Lung microvascular endothelial cell (primary cell): ENCODE measurements around the gene ACMSD. TPM values are rescaled to one million over a fixed set of nuclear protein-coding genes. Genes with fewer than 3 reads are reported as not detected.
"Not testable (repeated sequence)": the region's sequence is repeated elsewhere in the genome, so short reads cannot be mapped to it uniquely, and the experiment has no call there.

Source experiments
- DNase-seq, 2 donors: peaks; one replicate each; pipeline versions ENCODE4 v3.0.0 to v3.0.0-alpha.2; 2010; ENCODE audit warnings: low read depth in 2 of 2
- total RNA-seq: library from RNA; depleted of rRNA; stranded (reverse); fragments of >200 nt; gene quantifications from 2 replicates; pipeline ENCODE4 v1.2.1, GENCODE V29; 2014

Gene ACMSD
- not detected in 2 replicates for total RNA-seq

DNA sequence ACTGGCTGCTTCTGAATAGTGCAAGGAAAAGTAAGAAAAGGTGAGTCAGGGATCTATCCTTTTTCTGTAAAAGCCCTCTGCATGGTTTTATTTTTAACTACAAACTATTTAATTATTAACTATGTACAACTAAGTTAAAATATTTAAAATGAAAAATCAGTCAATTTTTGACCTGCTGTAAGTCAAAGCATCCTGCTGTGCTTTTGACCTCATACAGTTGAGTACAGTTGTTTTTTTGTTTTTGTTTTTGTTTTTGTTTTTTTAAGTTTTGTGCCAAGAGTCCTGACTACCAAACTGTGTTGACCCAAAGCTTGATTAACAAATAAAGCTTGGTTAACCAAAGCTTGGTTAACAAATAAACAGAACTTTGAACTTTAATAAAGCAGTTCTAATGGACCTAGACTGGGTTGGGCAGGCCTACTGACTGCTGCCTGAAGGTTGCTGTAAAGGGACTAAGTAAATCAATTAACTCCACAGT is at the start of gene ACMSD:
ACMSD (plus strand) TSS at position 474 of the 478 bp plus-strand sequence. CDS start 67 bp downstream, outside the sequence.
- no peak for DNase-seq

DNA sequence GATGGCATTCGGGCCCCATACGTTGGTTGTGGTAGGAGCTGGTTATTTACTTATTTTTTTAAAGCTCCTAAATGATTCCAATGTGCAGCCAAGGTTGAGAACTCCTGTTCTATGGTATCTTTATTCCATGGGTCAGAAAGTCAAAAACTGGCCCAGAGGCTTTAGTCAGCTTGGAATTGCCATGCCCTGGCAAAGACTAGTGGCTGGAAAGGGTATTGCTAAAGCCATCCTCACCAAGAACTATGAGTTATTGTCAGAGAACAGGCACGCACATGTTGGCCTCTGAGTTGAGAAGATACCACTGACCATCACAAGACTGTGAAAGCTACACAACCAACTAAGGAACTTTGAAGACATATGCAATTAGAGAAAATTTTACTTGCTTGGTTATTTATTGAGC is 47.9 kb upstream of the ACMSD start:
- DNase-seq, result no peak

DNA sequence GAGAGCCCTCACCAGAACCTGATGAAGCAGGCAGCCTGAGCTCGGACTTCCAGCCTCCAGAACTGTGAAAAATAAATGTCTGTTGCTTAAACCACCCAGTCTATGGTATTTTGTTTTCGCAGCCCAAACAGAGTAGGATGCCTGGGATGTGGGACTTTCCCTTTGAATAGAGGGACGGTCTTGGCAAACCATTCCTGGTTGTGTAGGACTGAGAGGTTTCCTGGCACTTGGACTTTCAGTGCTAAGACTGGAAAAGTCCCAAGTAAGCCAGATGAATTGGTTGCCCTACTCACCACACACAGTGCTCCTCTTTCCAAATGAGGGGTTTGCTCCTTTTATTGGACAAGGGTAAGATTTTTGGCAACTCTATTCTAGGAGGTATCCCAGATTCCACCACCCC is 46.8 kb upstream of the ACMSD start:
- DNase-seq, result no peak

DNA sequence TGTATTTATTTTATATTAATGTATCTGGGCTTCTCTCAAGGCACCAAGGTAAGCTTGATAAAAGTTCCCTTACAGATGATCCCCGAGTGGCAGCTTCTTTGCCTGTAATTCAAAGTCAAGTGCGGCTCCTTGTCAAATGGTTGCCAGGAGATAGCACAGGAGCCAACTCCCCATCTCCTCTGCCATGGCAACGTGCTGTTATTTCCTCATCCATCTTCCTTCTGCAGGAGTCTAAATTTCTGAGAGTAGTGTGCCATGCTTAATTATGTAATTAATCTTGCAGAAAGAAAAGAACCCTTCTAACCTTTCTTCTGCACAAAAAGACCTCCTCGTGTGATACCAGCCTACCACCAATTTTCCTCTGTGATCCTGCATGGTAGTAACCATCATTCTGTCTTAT is 46.2 kb upstream of the ACMSD start:
- no peak for DNase-seq

DNA sequence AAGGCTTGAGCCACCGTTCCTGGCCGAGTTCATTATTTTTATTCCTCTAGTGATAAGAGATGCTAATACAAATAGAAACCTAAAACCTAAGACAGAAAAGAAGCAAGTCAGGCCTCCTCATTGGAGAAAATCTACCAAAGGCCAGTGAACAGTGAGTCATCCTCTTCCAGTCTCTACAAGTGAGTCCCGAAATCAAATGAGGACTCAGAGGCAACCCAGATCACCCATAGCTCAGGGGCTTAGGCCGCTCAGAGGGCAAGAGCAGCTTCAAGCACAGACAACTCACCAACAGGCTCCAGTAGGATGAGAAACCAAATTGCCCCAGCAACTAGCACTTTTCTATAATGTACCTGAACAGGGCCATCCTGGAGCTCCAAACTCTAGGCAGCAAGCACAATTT is 42.7 kb upstream of the ACMSD start:
- no peak for DNase-seq

DNA sequence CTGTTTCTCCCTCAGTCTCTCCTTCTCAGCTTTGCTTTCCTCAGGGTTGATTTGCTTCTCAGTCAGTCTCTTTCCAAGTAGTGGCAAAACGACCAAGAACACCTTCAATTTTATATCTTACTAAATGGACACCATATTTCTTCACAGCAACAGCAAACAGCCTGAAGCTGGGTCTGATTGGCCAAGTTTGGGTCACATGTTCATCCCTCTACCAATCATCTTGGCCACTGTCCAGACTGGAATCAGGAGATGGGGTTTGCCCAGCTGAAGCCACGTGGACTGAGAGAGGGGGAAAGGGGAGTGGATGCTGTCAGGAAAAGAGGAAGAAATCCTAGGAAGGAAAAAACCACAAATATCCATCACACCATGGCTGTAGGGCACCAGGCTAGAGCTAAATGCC is 42.0 kb upstream of the ACMSD start:
- no peak for DNase-seq

DNA sequence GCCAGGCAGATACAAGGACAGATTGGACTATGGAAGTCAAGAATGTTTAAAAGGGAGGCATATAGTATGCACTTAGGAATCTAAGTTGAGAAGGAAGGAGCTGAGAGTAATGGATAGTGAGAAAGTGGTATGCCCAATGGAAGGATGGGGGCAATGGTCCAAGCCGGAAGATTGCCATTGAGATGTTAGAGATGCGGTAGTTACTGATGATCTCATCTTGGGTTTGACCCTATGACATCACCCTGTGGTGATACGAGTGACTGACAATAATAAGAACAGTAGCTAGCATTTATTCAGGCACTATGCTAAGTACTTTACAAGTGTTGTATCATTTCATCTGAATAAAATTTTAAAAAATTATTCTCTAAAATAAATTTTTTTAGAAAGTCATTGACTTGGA is 38.5 kb upstream of the ACMSD start:
- DNase-seq, result no peak

DNA sequence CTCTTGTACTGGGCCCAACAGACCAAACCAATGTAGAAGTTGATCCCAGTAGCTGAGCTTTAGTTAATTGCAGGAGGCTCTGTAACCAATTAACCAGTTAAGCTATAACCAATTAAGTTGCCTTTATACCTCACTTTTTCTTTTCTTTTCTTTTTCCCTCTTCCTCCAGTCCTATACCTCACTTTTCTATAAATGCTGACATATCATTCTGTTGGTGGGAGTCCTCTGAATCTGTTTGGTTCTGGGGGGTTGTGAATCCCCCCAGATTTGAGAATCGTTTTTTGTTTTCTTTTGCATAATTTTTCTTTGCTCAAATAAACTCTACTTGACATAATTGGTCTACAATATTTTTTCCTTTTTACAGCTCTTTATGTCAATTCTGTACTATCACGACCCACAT is 38.1 kb upstream of the ACMSD start:
- DNase-seq, result no peak

DNA sequence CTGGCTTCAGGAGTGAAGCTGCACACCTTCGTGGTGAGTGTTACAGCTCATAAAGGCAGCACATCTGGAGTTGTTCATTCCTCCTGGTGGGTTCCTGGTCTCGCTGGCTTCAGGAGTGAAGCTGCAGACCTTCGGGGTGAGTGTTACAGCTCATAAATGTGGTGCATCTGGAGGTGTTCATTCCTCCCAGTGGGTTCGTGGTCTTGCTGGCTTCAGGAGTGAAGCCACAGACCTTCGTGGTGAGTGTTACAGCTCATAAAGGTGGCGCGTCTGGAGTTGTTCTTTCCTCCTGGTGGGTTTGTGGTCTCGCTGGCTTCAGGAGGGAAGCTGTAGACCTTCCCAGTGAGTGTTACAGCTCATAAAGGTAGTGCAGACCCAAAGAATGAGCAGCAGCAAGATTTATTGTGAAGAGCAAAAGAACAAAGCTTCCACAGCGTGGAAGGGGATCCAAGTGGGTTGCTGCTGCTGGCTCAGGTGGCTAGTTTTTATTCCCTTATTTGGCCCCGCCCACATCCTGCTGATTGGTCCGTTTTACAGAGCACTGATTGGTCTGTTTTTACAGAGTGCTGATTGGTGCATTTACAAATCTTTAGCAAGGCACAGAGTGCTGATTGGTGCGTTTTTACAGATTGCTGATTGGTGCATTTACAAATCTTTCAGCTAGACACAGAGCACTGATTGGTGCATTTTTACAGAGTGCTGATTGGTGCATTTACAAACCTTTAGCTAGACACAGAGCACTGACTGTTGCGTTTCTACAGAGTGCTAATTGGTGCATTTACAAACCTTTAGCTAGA is 34.6 kb upstream of the ACMSD start:
- not testable (repeated sequence) for DNase-seq

DNA sequence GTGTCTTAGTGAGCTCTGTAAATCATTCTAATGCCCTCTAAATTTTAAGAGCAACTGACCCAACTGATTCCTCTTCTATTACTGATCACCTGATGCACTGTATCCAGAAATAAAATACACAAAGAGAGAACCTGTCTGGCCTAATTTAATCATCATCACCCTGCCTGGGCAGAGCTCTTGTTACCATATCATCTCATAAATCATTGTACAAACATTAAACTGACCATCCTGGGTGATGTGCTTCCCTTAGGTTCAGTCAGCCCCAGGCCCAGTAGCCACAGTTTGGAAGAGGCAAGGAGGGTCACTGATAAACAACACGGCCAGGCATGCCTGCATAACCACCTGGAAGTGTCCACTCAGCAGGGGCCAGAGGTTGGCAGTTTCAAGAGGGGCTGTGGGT is 22.7 kb upstream of the ACMSD start:
- DNase-seq, result no peak

DNA sequence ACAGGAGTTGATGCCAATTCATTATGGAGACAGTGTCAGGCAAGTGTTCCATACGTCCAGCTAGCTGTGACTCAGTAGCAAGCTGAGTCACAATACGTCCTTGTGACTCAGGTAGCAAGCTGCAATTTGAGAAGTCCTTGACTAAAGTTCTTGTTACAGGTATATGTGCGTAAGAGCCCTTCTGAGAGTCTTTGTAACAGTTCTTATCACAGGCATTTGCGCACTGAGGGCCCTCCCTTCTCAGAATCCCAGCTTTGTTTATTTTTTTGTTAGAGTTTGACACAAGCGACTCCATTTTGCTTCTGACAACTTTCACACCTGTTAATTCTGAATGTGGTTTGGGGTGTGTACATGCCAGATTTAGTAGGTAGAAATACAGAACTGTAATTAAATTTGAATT is 20.1 kb upstream of the ACMSD start:
- DNase-seq, result peak in 1 of 2 donors; percentile 1

DNA sequence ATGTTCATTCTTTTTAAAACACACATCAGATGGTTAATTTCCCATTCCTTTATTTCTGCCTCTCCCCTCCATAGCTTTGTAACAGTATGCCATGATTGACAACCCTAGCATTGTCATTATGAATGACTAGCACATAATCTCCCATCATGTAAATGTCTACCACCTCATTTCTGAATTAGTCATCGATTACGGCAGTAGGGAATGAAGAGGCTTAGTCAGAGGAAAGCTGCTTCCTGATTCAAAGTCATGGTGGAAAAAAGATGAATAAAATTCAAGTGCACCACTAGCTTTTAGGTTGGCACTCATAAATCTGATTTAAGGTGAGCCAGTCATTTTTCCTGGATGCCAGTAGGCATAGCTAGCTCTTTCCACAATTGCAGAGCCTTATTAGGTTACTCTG is 19.1 kb upstream of the ACMSD start:
- peak; percentile 5 to 43 for DNase-seq

DNA sequence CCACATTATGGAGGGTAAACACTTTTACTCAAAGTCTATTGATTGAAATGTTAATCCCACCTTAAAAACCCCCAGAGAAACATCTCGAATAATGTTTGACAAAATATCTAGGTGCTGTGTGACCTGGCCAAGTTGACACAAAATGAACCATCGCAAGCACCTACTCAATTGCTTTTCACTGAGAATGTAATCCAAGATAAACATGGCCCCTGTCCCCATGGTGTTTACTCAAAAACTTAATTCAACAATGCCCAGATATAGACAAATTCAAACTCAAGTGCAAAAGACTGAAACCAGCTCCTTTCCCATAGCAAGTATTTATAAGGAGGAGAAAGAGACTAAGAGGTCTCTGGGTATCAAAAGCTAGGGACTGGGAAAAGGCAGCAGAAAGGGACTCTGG is 15.0 kb upstream of the ACMSD start:
- no peak for DNase-seq

DNA sequence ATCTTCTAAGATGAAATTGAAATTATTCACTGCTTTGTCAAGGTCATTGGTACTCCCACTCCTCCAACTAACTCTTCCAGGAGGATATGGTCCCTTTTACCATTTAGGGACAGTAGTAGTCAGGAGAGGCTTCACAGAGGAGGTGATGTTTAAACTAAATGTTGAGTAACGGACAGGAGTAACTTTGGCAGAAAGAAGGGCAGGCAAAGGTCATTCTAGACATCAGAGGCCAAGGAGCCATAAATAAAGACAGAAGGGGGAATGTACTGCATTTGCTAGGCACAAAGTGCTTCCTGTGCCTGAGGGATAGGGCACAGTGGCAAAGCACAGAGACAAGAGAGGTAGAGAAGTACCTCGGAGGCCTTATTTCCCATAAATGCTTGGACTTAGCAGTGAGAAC is 14.6 kb upstream of the ACMSD start:
- DNase-seq, result no peak

DNA sequence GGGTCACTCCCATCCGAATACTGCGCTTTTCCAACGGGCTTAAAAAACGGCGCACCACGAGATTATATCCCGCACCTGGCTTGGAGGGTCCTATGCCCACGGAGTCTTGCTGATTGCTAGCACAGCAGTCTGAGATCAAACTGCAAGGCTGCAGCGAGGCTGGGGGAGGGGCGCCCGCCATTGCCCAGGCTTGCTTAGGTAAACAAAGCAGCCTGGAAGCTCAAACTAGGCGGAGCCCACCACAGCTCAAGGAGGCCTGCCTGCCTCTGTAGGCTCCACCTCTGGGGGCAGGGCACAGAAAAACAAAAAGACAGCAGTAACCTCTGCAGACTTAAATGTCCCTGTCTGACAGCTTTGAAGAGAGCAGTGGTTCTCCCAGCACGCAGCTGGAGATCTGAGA is 12.7 kb upstream of the ACMSD start:
- not testable (repeated sequence) for DNase-seq

DNA sequence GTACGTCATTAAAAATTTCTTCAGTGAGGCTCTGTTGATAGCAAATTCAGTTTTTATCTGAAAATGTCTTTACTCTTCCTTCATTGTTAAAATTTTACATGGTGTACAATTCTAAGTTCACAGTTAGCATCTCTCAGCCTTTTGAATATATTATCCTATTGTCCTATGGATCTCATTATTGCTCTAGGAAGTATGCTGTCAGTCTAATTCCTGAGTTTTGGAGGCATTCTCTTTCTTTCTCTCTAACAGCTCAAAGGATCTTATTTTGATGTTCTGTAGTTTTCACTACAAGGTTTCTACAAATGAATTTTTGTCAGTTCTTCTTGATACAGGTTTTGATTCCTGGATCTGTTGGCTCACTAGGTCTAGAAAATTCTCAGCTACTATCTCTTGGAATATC is 2.9 kb upstream of the ACMSD start:
- DNase-seq, result no peak

DNA sequence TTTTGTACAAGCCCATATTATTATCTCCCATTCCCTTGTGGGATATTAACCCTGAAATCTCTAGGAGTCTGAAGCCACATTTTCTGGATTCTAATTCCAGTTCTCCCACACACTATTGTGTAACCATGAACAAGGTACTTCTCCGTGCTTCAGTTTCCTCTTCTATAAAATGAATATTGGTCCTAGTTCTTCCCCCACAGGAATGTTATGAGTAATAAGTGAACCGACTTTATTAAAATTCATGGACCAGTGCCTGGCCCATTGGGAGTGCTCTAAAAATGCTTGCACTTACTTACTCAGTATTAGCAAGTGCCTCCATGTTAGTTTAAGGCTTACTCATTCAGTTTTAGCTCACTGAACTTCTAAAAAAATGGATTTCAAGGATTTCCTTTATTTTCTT is 1.4 kb upstream of the ACMSD start:
- DNase-seq, result no peak

DNA sequence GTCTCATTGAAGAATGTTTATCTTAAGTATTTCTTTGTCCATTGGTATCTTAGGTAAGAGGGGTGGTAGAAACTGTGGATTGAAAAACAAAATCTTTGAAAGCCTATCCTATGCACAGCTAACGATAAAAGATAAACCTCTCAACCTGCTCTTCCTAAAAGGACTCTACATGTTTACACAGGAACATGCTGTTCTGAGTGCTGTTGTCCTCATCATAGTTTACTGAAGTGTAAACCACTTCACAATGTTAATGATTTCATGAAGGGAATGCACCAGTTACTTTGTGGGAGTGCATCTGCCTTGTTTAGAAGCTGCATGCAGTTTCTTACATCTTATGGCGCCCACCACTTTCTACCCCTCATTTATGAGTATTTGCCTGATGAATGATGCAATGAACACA is 1.2 kb downstream of the ACMSD start:
- no peak for DNase-seq

DNA sequence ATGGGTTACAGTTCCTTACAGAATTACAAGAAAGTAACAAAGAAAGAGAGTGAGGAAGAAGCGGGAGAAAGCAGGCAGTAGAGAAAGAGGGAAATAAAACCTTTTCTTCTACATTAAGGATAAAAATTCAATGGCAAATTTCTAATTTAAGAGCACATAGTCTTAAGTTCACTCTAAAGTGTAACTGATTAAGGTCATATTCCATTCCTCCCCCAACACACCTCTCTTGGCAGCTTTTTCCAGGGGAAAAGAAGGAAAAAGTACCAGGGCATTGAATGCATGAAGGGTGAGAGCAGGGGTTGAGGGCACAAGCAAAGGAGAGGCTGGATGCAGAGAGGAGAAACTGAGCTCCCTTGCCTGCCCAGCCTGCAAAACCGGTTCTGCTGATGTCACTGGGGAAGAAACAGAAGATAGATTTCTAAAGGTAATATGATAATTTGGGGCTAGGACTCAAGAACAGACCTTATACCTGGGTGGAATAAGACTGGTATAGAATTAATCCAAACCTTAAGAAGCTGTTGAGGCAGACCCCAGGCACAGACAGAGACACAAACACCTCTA is 4.6 kb downstream of the ACMSD start:
- no peak for DNase-seq

DNA sequence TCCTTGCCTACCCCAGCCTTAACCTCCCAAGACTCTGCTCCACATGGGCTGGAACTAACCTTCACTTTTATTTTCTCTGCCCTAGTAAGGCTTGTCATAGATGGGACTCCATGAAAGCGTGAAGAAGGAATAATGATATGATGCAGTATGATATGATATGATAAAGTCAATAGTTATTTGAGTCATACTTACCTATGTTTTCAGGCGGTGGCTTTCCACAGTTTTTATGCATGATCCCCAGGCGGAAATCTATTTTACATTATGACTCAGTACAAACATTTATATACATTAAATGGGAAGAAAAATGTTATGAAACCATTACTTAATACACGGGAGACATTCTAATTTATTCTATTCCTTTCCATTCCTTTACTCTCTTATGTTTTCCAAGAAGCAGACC is 5.6 kb downstream of the ACMSD start:
- DNase-seq, result no peak

DNA sequence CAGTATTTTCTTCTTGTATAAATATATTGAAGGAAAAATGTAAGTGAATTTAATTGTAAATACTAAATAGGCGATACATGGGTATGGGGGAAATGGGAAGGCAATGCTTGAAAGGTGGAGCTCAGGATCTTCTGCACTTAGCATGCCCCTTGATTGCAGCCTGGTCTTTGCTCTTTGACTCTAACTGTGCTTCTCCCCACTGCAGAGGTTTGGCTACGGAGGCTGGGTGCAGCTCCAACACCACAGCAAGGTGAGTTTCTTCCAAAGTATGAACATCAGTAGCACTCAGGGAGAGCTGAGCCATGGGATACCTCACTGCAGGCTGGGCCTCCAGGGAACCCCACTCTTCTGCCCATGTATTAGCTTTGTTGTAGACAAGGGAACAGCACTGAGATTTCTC is 6.6 kb downstream of the ACMSD start:
- no peak for DNase-seq

DNA sequence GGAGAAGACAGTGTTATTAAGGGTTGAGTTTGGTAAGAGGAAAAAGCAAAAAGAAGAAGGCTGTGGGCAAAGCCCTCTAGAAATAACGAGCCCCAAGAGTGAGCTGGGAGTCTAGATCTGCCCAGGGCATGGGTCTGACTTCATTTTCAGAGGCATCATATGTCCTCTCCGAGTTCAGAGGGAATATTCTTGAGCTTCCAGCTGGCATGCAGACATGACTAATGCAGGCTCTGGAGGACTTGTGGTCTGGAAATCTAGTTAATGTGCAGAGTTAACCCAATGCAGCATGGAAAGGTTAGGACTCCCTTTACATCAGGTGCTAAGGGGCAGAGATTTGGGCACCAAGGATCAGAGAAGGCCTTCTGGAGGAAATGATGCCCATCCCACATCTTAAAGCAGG is 7.3 kb downstream of the ACMSD start:
- no peak for DNase-seq

DNA sequence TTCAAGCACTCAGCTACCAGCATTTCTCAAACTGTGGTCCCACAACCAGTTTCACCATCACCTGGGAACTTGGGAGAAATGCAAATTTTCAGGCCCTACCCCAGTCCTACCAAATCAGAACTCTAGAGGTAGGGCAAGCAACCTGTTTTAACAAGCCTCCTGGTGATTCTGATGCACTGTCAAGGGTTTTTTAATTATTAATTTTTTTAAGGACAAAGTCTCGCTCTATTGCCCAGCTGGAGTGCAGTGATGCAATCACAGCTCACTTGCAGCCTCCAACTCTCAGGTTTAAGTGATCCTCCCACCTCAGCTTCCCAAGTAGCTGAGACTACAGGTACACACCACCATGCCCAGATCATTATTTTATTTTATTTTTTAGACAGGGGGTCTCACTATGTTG is 7.8 kb downstream of the ACMSD start:
- no peak for DNase-seq
